A673 (cell line): ENCODE results near the gene KATNIP.

ENCODE experiments used
- CTCF ChIP-seq: fragments of 300-800, 200-600 bp; sonication (generic); conservative IDR thresholded peaks from 2 replicates; pipeline ENCODE4 v1.5.1; 2017; ENCODE audit warnings: low read depth, mild to moderate bottlenecking, antibody characterized with exemption, low read length, moderate library complexity, mixed read lengths
- EZH2 ChIP-seq: fragments of 200-600 bp; sonication (generic); IDR thresholded peaks from 2 replicates; pipeline ENCODE4 v1.6.1; 2017; ENCODE audit warnings: borderline replicate concordance, low read depth, mild to moderate bottlenecking, mixed read lengths, antibody characterized with exemption, low read length; ENCODE audit not compliant: poor library complexity, severe bottlenecking

- TF ChIP-seq CTCF: no peak
- no peak for TF ChIP-seq EZH2
These were observed 11.3 kb downstream of the KATNIP start for GRCh38 chr16:27561216-27561615.
